HFF-Myc (cell line): ENCODE data around the gene SNRNP200.

ENCODE experiments used
- DNase-seq: peaks from one replicate; pipeline ENCODE4 v3.0.0-alpha.2; 2011; ENCODE audit warnings: low read depth; ENCODE audit errors: extremely low read depth
- H3K4me3 ChIP-seq: replicated peaks from 2 replicates; pipeline ENCODE4 v1.5.1; 2011; ENCODE audit warnings: low read depth, mild to moderate bottlenecking, control low read depth, low read length
- TF ChIP-seq, protein P1 (sequence below): IDR thresholded peaks from 2 replicates; pipeline ENCODE4 v1.5.1; 2012; ENCODE audit warnings: mild to moderate bottlenecking, low read depth, low read length, control low read depth; ENCODE audit errors: missing control alignments

SNRNP200 gene

DNA sequence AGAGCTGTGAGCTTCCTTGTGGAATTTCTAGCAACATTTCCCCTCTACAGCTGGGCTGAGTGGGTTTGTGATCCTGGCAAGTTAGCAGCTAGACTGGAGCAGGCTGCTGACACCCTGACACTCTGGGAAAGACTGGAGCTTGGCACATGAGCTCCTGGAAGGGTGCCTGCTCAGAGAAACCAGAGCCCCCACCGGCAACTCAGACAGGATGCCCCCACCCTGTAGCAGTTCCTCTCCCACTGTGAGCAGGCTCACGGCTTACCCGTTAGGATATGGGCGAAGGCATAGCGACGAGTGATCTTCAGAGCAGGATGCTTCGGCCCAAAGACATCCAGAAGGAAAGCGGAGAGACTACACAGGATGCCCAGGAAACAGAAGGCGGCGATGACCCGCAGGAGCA, 50.8 kb downstream of the SNRNP200 start:
- H3K4me3 ChIP-seq: no peak overlapping the region
- TF ChIP-seq, protein P1, sequence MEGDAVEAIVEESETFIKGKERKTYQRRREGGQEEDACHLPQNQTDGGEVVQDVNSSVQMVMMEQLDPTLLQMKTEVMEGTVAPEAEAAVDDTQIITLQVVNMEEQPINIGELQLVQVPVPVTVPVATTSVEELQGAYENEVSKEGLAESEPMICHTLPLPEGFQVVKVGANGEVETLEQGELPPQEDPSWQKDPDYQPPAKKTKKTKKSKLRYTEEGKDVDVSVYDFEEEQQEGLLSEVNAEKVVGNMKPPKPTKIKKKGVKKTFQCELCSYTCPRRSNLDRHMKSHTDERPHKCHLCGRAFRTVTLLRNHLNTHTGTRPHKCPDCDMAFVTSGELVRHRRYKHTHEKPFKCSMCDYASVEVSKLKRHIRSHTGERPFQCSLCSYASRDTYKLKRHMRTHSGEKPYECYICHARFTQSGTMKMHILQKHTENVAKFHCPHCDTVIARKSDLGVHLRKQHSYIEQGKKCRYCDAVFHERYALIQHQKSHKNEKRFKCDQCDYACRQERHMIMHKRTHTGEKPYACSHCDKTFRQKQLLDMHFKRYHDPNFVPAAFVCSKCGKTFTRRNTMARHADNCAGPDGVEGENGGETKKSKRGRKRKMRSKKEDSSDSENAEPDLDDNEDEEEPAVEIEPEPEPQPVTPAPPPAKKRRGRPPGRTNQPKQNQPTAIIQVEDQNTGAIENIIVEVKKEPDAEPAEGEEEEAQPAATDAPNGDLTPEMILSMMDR: no peak
- no peak for DNase-seq

DNA sequence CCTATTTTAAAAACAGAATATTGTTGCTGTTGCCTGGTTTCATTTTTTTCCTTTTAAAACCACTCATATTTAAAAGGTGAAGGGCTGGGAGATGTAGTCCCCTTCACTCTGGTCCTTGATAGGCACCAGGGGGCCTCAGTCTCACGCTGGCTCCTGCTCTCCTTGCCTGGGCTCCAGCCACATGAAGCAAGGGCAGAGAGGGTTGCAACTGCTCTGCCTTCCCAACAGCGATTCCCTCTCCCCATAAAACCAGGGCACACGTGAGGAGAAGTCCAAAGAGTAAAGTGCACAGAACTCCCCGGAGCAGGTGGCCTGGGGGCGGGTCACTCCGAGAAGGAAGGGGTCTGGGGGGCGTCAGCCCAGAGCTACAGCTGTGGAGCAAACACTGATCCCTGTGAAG, 52.3 kb downstream of the SNRNP200 start:
- H3K4me3 ChIP-seq: no peak overlapping the region
- DNase-seq: no peak
- TF ChIP-seq, protein P1: no peak

DNA sequence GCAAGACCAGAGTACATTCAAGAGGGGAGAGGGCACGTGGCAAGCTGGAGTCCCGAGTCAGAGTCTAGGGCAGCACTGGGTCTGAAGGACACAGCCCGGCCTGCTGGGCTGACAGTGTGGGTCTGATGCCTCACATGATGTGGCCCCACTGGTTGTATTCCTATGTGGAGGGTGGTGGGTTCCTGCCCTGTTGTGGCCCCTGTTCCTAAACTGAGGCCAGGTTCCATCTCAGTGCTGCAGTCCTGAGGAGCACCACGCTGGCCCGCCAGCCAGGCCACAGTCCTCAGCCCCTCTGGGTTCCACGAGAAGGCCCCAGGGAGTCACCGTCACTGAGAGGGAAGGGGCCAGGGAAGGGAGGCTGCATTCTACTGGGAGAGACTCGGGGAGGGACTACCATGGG, 52.8 kb downstream of the SNRNP200 start:
- TF ChIP-seq, protein P1: no peak
- DNase-seq: no peak
- no peak overlapping the region for H3K4me3 ChIP-seq

DNA sequence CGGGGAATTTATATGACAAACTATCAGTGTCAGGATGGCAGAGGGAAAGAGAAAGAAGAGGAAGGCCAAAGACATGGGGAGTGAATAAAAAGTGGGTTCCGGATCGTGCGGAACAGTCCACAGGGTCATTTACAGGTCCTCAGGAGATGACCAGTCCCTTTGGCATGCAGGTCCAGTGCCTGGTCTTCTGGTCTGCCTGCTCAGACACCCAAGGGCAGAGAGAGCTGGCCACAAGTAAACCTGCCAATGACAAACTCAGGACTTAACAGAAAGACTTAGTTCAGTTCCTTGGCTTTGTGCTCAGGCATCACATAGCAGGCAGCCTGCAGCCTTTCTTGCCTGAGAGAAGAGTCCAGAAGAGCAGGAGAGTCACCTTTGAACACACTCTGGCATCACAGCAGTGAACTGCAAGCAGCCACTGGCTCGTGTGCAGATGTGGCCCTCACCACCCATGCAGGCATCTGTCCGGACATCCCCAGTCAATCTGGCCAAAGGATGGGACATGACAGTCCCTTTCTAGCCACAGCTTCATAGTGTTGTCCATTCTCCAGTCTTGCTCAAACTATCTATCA, 53.5 kb downstream of the SNRNP200 start:
- peak; percentile 75 for DNase-seq
- TF ChIP-seq, protein P1: no peak
- H3K4me3 ChIP-seq: no peak overlapping the region

DNA sequence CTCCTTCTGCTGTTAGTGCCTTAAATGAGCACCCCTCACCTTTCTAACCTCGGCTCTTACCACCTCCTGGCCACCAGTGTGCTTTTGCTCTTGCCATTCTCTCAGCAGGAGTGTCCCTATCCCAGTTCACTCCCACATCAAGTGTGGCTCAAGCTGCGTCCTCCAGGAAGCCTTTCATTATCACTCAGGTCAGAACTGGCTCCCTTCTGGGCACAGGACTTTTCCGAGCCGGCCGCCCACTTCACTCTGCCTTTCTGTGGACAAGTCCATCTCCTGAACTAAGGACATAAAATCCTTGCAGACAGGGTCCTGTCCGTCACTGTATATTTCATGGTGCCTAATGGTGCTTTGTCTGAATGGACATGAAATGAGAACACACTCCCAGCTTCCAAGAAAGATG, 55.2 kb downstream of the SNRNP200 start:
- DNase-seq: no peak
- H3K4me3 ChIP-seq: no peak overlapping the region
- TF ChIP-seq, protein P1: no peak

DNA sequence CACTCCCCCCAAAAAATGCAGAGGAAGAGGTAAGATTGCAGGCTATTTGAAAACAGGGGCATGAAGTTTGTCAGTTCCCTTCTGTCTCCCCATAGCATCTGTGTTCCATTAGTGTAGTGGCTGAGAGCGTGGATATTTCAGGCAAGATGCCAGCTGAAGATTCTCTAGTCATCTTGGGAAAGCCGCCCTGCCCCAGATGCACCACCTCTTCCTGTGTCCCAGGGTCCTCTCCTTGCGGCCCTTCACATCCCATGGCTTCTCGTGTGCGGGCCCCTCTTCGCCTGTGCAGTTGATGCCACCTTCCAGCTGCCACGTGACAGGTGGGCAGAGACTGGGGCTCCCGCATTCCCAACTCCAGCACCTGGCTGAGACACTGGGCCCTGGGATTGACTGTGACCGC, 55.7 kb downstream of the SNRNP200 start:
- TF ChIP-seq, protein P1: no peak
- peak; percentile 93 for DNase-seq
- no peak overlapping the region for H3K4me3 ChIP-seq

DNA sequence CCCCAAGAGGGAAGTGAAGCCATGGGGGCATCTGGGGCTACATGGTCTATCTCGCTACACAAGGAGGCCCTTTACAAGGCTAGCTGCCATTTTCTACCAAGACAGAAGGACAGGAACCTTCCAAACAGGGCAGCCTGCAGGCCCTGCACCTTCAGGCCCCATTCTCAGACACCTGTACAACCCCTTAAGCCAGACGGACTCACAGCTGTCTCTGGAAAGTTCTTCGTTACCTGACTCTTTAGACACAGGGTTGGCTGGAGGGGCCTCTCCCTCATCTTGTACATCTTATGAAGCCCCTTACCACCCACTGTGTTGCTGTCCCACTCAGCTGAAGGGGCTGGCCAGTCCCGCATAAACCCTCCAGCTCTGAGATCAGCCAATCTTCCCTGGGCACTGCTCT, 56.7 kb downstream of the SNRNP200 start:
- no peak for DNase-seq
- H3K4me3 ChIP-seq: no peak overlapping the region
- TF ChIP-seq, protein P1: no peak
